Right ventricle myocardium superior (tissue), 1 donor: ENCODE measurements around the gene ASB18. TPM values are rescaled to one million over a fixed set of nuclear protein-coding genes. Genes with fewer than 3 reads are reported as not detected.
"Not testable (repeated sequence)": the region's sequence is repeated elsewhere in the genome, so short reads cannot be mapped to it uniquely, and the experiment has no call there.

Source experiments
- ATAC-seq: fragments of 200-7000 bp; cut with Tn5 transposase; one replicate; pipeline ENCODE4 v1.9.1; 2020; ENCODE audit warnings: mild to moderate bottlenecking; ENCODE audit not compliant: poor library complexity
- DNase-seq: peaks from one replicate; pipeline ENCODE4 v3.0.0-alpha.2; 2020
- intact Hi-C: fragments of 100-400 bp; cut with DNase I; formaldehyde crosslinking; loops from one replicate; pipeline ENCODE4 v1.11.2; 2022
- total RNA-seq: library from RNA; stranded (reverse); fragmentation: NEBNext Ultra II Directional; extraction: Animal tissue kit (Norgen Biotek cat#: 25700); gene quantifications from one replicate; pipeline ENCODE4 v1.2.1, GENCODE V29; 2021
- donor health status: DM: no; HTN: yes; CAD: no; lungs with severe emphysema.

ASB18 gene
- total RNA-seq, 1 donor from 2014 or later, result 4.5 TPM

- intact Hi-C loops, DNase-seq, ATAC-seq: not testable (repeated sequence)
These were observed 24.2 kb upstream of the ASB18 start for GRCh38 chr2:236288373-236288772.

- DNase-seq, result no peak
- intact Hi-C loops, result no loop called here
- ATAC-seq, result no peak
These were observed 23.4 kb upstream of the ASB18 start for GRCh38 chr2:236287656-236288055.

- intact Hi-C loops, result no loop called here
- no peak for DNase-seq
- ATAC-seq, result no peak
These were observed 22.8 kb upstream of the ASB18 start for GRCh38 chr2:236286873-236287545.

- ATAC-seq (peak; percentile 77), DNase-seq (no peak)
- intact Hi-C loops, result no loop called here
These were observed 20.0 kb upstream of the ASB18 start for GRCh38 chr2:236284208-236284607.

GRCh38 chr2:236282406-236282805, 18.2 kb upstream of the ASB18 start:
- intact Hi-C loops, result no loop called here
- ATAC-seq, result no peak
- DNase-seq, result no peak

GRCh38 chr2:236281423-236281822, 17.2 kb upstream of the ASB18 start:
- intact Hi-C loops, result no loop called here
- ATAC-seq, result no peak
- DNase-seq, result no peak

- no peak for DNase-seq
- intact Hi-C loops, result no loop called here
- no peak for ATAC-seq
These were observed 8.9 kb upstream of the ASB18 start for GRCh38 chr2:236273126-236273525.

GRCh38 chr2:236271851-236272250, 7.6 kb upstream of the ASB18 start:
- intact Hi-C loops, result no loop called here
- DNase-seq, result no peak

GRCh38 chr2:236269876-236270275, 5.7 kb upstream of the ASB18 start:
- intact Hi-C loops, ATAC-seq, DNase-seq: not testable (repeated sequence)

More at GRCh38 chr2:236271851-236272250, 7.6 kb upstream of the ASB18 start:
- ATAC-seq, result no peak

GRCh38 chr2:236265675-236266074, 1.5 kb upstream of the ASB18 start:
- intact Hi-C loops, result no loop called here
- ATAC-seq (no peak), DNase-seq (no peak)

- DNase-seq (peak; percentile 66), ATAC-seq (peak; percentile 80)
- intact Hi-C loops, result no loop called here
These were observed 2.0 kb downstream of the ASB18 start for GRCh38 chr2:236262238-236262637.

GRCh38 chr2:236261452-236261851, 2.8 kb downstream of the ASB18 start:
- intact Hi-C loops, result no loop called here
- DNase-seq, result no peak
- peak; percentile 24 for ATAC-seq

- intact Hi-C loops, result no loop called here
These were observed 4.8 kb downstream of the ASB18 start for GRCh38 chr2:236259371-236259770.

GRCh38 chr2:236257575-236257974, 6.6 kb downstream of the ASB18 start:
- ATAC-seq (no peak), DNase-seq (no peak)
- intact Hi-C loops, result no loop called here

More at GRCh38 chr2:236259371-236259770, 4.8 kb downstream of the ASB18 start:
- DNase-seq, result no peak
- ATAC-seq, result no peak

- intact Hi-C loops, result no loop called here
- no peak for DNase-seq
- ATAC-seq, result no peak
These were observed 7.1 kb downstream of the ASB18 start for GRCh38 chr2:236257136-236257535.

GRCh38 chr2:236256366-236256985, 7.7 kb downstream of the ASB18 start:
- no peak for ATAC-seq
- DNase-seq, result no peak
- intact Hi-C loops, result no loop called here

GRCh38 chr2:236254674-236255073, 9.5 kb downstream of the ASB18 start:
- ATAC-seq (no peak), DNase-seq (no peak)
- intact Hi-C loops, result no loop called here

- no peak for DNase-seq
- intact Hi-C loops, result no loop called here
These were observed 10.2 kb downstream of the ASB18 start for GRCh38 chr2:236254001-236254400.

GRCh38 chr2:236252602-236253001, 11.6 kb downstream of the ASB18 start:
- DNase-seq, result no peak
- no peak for ATAC-seq
- intact Hi-C loops, result no loop called here

More at GRCh38 chr2:236254001-236254400, 10.2 kb downstream of the ASB18 start:
- ATAC-seq, result no peak

GRCh38 chr2:236250909-236251579, 13.2 kb downstream of the ASB18 start:
- ATAC-seq (peak; percentile 77), DNase-seq (peak; percentile 58)
- intact Hi-C loops, result no loop called here
